Parathyroid adenoma (tissue), 2 donors: ENCODE results near the gene TSPAN17.

Source experiments
- H2AFZ ChIP-seq: fragments of 300-600 bp; sonication (generic); one replicate; pipeline ENCODE4 v1.7.0; 2017; ENCODE audit warnings: antibody characterized with exemption, mild to moderate bottlenecking
- H3K27ac ChIP-seq: fragments of 300-600 bp; sonication (generic); one replicate; pipeline ENCODE4 v1.7.0; 2017
- H3K27me3 ChIP-seq: fragments of 300-600 bp; sonication (generic); one replicate; pipeline ENCODE4 v1.7.0; 2017; ENCODE audit warnings: low read length; ENCODE audit not compliant: control insufficient read depth, insufficient read depth
- H3K36me3 ChIP-seq: fragments of 300-600 bp; sonication (generic); one replicate; pipeline ENCODE4 v1.7.0; 2017; ENCODE audit warnings: low read length; ENCODE audit not compliant: control insufficient read depth, insufficient read depth
- H3K4me1 ChIP-seq: fragments of 300-600 bp; sonication (generic); one replicate; pipeline ENCODE4 v1.7.0; 2017; ENCODE audit warnings: control low read depth
- H3K4me2 ChIP-seq: fragments of 300-600 bp; sonication (generic); one replicate; pipeline ENCODE4 v1.7.0; 2017; ENCODE audit warnings: low read length
- H3K4me3 ChIP-seq: fragments of 300-600 bp; sonication (generic); one replicate; pipeline ENCODE4 v1.7.0; 2017; ENCODE audit warnings: low read depth, low read length
- H3K79me2 ChIP-seq: fragments of 300-600 bp; sonication (generic); one replicate; pipeline ENCODE4 v1.7.0; 2017; ENCODE audit warnings: control low read depth
- H3K9ac ChIP-seq: fragments of 300-600 bp; sonication (generic); one replicate; pipeline ENCODE4 v1.7.0; 2017; ENCODE audit warnings: mild to moderate bottlenecking
- H3K9me3 ChIP-seq: fragments of 300-600 bp; sonication (generic); one replicate; pipeline ENCODE4 v1.7.0; 2017; ENCODE audit warnings: low read length; ENCODE audit not compliant: control insufficient read depth
- TF ChIP-seq, protein P1 (sequence below): fragments of 300-600 bp; sonication (generic); IDR thresholded peaks from one replicate; pipeline ENCODE4 v1.7.0; 2017; ENCODE audit warnings: antibody characterized with exemption, mild to moderate bottlenecking
- donor health status: primary hyperparathyroidism.

TSPAN17 gene

DNA sequence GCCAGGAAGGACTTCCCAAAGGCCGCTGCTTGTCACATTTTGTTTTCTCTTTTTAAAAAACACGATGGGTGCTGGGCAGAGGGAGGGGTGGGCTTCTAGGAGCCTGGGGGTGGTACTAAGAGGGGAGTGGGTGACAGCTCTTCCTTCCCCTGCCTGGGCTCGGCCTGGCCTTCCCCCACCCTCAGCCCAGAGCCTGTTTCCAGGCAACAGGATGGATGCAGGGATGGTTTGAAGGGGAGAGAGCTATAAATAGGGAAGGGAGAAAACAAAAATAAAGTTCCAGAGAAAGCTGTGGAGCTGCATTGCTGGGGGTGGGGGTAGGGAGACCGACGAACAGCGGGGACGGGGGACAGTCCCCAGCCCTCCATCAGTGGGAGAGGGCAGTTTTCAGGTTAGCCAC, 30.8 kb upstream of the TSPAN17 start:
- Histone ChIP-seq H3K36me3 (no peaks in the 10 kb centered on the region), H3K4me3 (no peak overlapping the region), H3K9ac (no peak overlapping the region), H3K27me3 (no peaks in the 10 kb centered on the region), H3K9me3 (no peaks in the 10 kb centered on the region), H3K4me2 (no peak overlapping the region), H3K27ac (no peak overlapping the region), H3K79me2 (no peaks in the 10 kb centered on the region), H2AFZ (no peak overlapping the region), H3K4me1 (peaks cover 20% of the 10 kb centered on the region)
- TF ChIP-seq, protein P1, sequence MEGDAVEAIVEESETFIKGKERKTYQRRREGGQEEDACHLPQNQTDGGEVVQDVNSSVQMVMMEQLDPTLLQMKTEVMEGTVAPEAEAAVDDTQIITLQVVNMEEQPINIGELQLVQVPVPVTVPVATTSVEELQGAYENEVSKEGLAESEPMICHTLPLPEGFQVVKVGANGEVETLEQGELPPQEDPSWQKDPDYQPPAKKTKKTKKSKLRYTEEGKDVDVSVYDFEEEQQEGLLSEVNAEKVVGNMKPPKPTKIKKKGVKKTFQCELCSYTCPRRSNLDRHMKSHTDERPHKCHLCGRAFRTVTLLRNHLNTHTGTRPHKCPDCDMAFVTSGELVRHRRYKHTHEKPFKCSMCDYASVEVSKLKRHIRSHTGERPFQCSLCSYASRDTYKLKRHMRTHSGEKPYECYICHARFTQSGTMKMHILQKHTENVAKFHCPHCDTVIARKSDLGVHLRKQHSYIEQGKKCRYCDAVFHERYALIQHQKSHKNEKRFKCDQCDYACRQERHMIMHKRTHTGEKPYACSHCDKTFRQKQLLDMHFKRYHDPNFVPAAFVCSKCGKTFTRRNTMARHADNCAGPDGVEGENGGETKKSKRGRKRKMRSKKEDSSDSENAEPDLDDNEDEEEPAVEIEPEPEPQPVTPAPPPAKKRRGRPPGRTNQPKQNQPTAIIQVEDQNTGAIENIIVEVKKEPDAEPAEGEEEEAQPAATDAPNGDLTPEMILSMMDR, result no peak

DNA sequence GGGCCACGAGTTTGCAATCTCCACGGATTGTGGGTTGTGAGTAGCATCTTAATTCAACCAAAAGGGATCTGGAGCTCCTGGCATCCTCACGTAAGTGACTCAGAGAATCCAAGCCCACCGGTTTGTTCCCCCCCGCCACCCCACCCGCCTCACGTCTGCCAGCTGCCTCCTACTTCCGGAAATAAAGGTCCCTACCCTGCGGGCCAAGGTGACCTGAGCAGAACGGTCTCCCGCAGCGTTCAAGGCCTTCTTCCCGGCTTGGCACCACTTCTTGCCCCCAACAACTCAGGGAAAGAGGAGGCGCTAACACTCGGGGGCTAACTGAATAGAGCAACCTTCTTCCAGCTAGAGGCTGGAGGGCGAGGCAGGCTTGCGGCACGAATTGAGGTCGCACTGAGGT, 28.5 kb upstream of the TSPAN17 start:
- Histone ChIP-seq H3K4me3 (no peak overlapping the region), H3K9me3 (no peaks in the 10 kb centered on the region), H3K27ac (no peak overlapping the region), H3K4me1 (peaks cover 15% of the 10 kb centered on the region), H3K4me2 (no peak overlapping the region), H3K27me3 (no peaks in the 10 kb centered on the region), H3K36me3 (no peaks in the 10 kb centered on the region), H3K79me2 (no peaks in the 10 kb centered on the region), H2AFZ (peak overlapping the region; percentile 15), H3K9ac (no peak overlapping the region)
- TF ChIP-seq, protein P1, result no peak

DNA sequence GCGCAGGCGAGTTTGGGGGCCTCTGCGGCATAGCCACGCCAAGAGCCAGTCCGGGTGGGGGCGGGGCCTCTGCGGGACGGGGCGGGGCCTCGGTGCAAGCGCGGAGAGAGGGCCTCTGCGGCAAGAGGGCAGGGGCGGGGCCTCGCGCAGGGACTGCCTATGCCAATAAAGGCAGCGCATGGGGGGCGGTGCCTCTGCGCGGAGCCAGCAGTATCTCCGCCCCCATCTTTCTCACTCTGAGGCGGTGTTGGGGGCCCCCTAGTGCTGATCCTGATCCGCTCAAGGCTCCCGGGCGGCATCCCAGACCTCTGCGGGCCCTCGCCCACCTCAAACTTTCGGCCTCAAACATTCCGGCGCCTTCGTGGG, 28.1 kb upstream of the TSPAN17 start:
- TF ChIP-seq, protein P1, result peak; percentile 27

DNA sequence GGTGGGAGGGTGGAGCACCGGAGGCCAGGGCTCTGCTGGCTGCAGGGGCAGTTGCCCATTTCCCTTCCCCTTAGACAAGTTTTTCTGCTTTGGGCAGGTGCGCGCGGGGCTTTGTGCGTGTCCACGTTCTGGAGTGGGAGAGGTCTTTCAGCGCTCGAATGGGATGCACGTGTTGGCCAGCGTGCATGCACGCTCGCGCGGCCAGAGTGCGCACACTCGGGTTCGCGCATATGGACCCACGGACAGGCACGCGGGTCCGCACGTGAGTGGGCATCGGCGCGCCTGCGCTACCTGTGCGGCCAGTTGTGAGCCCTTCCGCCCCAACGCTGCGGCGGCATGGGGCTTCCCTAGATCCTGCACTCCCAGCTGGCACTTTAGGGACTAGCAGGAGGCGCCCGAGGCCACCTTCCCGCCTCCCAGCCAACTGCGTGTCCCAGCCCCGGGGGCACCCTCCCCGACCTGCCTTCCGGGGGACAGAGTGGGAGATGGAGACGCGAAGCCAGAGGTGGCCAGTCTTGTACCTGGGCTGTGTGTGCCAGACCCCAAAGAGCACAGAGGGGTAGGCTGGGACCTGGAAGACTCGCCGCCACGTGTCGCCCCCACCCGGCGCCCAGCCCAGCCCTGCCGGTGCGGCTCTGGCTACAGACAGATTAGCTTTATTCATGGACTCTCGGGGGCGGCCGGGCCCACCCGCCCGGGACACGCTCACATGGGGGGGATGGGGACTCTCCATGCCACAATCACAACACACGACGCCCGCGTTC, 27.5 kb upstream of the TSPAN17 start:
- no peak overlapping the region for H3K4me3 ChIP-seq
- peak overlapping the region; percentile 49 for H2AFZ ChIP-seq
- H3K9me3 ChIP-seq, result no peaks in the 10 kb centered on the region
- H3K27me3 ChIP-seq, result no peaks in the 10 kb centered on the region
- no peak overlapping the region for H3K9ac ChIP-seq
- no peaks in the 10 kb centered on the region for H3K79me2 ChIP-seq
- TF ChIP-seq, protein P1, result no peak
- H3K4me2 ChIP-seq, result no peak overlapping the region
- no peaks in the 10 kb centered on the region for H3K36me3 ChIP-seq
- no peak overlapping the region for H3K27ac ChIP-seq
- H3K4me1 ChIP-seq, result peaks cover 10% of the 10 kb centered on the region

More for the DNA sequence above, 28.1 kb upstream of the TSPAN17 start:
- Histone ChIP-seq H3K79me2 (no peaks in the 10 kb centered on the region), H3K27me3 (no peaks in the 10 kb centered on the region), H3K36me3 (no peaks in the 10 kb centered on the region), H3K4me3 (no peak overlapping the region), H3K9ac (no peak overlapping the region), H2AFZ (peak overlapping the region; percentile 49), H3K27ac (no peak overlapping the region), H3K4me2 (no peak overlapping the region), H3K4me1 (peaks cover 11% of the 10 kb centered on the region), H3K9me3 (no peaks in the 10 kb centered on the region)
